GM12892 (cell line): ENCODE data around the gene PARP12.

Experiments used
- POLR2A ChIP-seq: IDR thresholded peaks from 2 replicates; pipeline ENCODE4 v1.6.1; 2011; ENCODE audit warnings: low read depth, low read length, control low read depth
- POLR2AphosphoS5 ChIP-seq: IDR thresholded peaks from 2 replicates; pipeline ENCODE4 v1.6.1; 2011; ENCODE audit warnings: low read depth, low read length, control low read depth

DNA sequence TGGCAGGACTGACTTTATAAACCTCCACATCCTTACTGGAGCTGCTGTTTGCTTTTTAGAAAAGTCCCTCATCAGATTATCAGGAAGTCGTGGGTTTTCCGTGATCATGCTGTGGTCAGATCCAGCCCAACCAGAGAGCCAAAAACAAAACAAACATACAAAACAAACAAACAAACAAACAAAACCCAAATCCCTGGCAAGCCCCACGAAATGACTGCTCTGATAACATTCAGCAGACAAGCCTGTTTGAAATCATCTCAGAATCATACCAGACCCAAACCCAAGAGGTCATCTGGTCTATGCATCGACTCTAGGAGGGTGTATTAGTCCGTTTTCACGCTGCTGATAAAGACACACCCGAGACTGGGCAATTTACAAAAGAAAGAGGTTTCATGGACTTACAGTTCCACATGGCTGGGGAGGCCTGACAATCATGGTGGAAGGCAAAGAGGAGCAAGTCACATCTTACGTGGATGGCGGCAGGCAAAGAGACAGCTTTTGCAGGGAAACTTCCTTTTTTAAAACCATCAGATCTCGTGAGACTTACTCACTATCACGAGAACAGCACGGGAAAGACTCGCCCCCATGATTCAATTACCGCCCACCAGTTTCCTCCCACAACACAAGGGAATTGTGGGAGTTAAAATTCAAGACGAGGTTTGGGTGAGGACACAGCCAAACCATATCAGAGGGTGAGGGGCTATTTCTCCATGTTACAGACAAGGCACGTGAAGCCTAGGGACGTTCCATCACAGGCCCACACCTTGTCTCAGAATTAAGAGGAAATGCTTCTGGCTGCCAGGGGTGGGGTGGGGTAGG, 85.7 kb downstream of the PARP12 start:
- TF ChIP-seq POLR2AphosphoS5 (no peak), POLR2A (no peak)
